Mammary epithelial cell (primary cell): Measurements from ENCODE around the gene ATP11C.

ENCODE experiments used
- CTCF ChIP-seq, 2 donors: IDR thresholded peaks in 1 of 2; conservative IDR thresholded peaks in 1 of 2; 2 replicates each; pipeline ENCODE4 v1.5.1; 2011 to 2012; ENCODE audit warnings: inconsistent platforms in 2 of 2, low read length in 2 of 2, mild to moderate bottlenecking in 2 of 2, control low read depth in 1 of 2, low read depth in 1 of 2; ENCODE audit not compliant: insufficient read depth in 1 of 2; ENCODE audit errors: extremely low read depth in 1 of 2
- EZH2 ChIP-seq: IDR thresholded peaks from 2 replicates; pipeline ENCODE4 v1.6.1; 2012; ENCODE audit warnings: low read length, inconsistent platforms, borderline replicate concordance

DNA sequence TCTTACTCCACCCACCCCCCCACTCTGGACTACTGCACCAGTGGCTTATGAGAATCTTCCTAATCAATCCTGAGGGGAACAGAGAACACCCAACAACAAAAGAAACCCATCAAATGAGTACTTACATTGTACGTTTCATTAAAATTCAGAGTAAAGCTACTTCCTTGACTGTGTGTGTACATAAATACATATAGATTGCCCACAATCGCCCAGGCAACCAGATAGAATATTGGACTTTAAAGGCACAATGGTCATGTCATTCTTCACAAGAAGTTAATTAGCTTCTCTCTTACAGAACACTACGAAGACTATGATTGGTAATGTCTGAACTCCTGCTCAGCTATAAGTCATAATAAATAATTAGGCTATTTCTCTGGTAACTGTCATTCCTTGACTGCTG, 12.2 kb upstream of the ATP11C start:
- TF ChIP-seq CTCF (conservative IDR thresholded peaks at IDR 0.05 in 1 of 2, IDR thresholded peaks at IDR 0.05 in 1 of 2; ENCODE audit: extremely low read depth in 1 of 2, insufficient read depth in 1 of 2, low read depth in 1 of 2, low read length in 2 of 2) (no peak), EZH2 (no peak)
